OCI-LY3 (cell line): ENCODE measurements around the gene YWHAG.
"Not testable (repeated sequence)": the region's sequence is repeated elsewhere in the genome, so short reads cannot be mapped to it uniquely, and the experiment has no call there.

Source experiments
- EZH2phosphoT487 ChIP-seq: fragments of 200-600 bp; shearing (Covaris generic); IDR thresholded peaks from 2 replicates; pipeline ENCODE4 v1.6.1; 2018; ENCODE audit warnings: antibody characterized with exemption, mixed run types, low read depth
- TF ChIP-seq, protein P1 (sequence below): fragments of 200-600, 300-600 bp; sonication (generic); IDR thresholded peaks from 2 replicates; pipeline ENCODE4 v1.5.1; 2014; ENCODE audit warnings: antibody characterized with exemption, low read length, low read depth

DNA sequence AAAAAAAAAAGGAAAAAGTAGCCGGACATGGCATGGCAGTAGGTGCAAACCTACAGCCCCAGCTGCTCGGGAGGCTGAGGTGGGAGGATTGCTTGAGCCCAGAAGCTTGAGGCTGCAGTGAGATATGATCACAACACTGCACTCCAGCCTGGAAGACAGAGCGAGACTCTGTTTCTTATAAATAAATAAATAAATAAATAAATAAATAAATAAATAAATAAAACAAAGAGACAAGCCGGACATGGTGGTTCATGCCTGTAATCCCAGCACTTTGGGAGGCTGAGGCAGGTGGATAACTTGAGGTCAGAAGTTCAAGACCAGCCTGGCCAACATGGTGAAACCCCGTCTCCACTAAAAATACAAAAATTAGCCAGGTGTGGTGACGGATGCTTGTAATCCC is 44.1 kb downstream of the YWHAG start:
- TF ChIP-seq, protein P1, sequence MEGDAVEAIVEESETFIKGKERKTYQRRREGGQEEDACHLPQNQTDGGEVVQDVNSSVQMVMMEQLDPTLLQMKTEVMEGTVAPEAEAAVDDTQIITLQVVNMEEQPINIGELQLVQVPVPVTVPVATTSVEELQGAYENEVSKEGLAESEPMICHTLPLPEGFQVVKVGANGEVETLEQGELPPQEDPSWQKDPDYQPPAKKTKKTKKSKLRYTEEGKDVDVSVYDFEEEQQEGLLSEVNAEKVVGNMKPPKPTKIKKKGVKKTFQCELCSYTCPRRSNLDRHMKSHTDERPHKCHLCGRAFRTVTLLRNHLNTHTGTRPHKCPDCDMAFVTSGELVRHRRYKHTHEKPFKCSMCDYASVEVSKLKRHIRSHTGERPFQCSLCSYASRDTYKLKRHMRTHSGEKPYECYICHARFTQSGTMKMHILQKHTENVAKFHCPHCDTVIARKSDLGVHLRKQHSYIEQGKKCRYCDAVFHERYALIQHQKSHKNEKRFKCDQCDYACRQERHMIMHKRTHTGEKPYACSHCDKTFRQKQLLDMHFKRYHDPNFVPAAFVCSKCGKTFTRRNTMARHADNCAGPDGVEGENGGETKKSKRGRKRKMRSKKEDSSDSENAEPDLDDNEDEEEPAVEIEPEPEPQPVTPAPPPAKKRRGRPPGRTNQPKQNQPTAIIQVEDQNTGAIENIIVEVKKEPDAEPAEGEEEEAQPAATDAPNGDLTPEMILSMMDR, result not testable (repeated sequence)
- not testable (repeated sequence) for TF ChIP-seq EZH2phosphoT487
